ENCODE data around the gene CEP63.
"Not testable (repeated sequence)": the region's sequence is repeated elsewhere in the genome, so short reads cannot be mapped to it uniquely, and the experiment has no call there.

The CEP63 gene

DNA sequence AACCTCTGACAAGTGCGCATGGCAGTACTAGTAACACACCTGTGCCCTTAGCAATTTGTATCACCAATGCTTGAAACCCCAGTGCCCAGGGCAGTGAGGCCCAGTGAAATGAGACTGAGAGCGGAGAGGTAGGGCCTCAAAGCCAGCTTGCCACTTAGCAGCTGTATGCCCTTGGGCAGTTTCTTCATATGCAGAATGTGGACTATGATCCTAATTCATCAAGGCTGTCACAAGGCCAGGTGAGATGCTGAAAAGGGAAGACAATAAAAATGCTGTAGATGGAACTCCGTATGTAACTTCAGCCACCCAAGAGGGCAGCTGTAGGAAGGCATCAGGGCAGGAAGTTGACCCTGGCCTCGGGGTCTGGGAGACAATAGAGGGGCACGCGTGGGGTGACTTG is 90.6 kb downstream of the CEP63 start:
- no peak overlapping the region for H3K4me3 ChIP-seq (ENCODE audit: low read depth, low read length)
- TF ChIP-seq, protein P1, sequence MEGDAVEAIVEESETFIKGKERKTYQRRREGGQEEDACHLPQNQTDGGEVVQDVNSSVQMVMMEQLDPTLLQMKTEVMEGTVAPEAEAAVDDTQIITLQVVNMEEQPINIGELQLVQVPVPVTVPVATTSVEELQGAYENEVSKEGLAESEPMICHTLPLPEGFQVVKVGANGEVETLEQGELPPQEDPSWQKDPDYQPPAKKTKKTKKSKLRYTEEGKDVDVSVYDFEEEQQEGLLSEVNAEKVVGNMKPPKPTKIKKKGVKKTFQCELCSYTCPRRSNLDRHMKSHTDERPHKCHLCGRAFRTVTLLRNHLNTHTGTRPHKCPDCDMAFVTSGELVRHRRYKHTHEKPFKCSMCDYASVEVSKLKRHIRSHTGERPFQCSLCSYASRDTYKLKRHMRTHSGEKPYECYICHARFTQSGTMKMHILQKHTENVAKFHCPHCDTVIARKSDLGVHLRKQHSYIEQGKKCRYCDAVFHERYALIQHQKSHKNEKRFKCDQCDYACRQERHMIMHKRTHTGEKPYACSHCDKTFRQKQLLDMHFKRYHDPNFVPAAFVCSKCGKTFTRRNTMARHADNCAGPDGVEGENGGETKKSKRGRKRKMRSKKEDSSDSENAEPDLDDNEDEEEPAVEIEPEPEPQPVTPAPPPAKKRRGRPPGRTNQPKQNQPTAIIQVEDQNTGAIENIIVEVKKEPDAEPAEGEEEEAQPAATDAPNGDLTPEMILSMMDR (IDR thresholded peaks at IDR 0.05; ENCODE audit: control insufficient read depth, extremely low read depth, insufficient read depth), result no peak
- no peak for DNase-seq (ENCODE audit: low read depth)

DNA sequence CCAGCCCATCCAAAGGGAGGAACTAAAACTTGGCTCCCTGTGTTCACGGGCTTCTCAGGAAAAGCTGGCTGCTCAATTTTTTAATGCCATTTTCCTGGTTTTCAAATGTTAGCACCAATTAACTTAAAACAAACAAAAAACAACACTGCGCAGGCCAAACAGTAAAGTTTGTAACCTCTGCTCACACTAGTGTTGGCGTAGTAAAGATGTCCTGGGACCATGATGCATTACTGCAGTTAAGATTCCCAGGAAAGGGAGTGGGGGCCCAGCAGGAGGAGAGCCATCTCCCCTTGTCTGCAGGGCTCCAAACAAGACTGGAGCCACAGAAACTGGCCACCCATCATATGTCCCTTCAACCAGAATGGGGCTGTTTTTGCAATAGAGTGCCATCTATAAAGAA is 91.0 kb downstream of the CEP63 start:
- H3K4me3 ChIP-seq (ENCODE audit: low read depth, low read length), result no peak overlapping the region
- no peak for DNase-seq (ENCODE audit: low read depth)
- TF ChIP-seq, protein P1 (IDR thresholded peaks at IDR 0.05; ENCODE audit: control insufficient read depth, extremely low read depth, insufficient read depth), result no peak

DNA sequence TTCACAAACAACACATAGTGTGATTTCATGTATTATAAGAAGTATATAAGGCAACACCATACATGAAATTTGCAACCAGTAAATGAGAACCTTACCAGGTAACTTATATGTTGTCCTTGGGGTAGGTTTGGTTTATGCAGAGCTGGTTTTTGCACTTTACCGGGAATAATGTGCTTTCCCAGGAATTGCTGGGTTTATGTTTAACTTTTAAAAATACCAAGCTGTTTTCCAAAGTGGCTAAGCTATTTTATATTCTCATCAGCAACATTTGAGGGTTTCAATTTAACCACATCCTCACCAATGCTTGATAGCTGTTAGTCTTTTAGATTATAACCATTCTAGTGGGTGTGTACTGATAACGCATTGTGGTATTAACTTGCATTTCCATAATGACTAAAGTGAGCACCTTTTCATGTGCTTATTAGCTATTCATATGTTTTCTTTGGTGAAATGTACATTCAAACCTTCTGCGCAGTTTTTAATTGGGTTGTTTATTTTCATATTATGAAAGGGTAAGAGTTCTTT is 93.3 kb downstream of the CEP63 start:
- TF ChIP-seq, protein P1 (IDR thresholded peaks at IDR 0.05; ENCODE audit: control insufficient read depth, extremely low read depth, insufficient read depth), result no peak
- H3K4me3 ChIP-seq (ENCODE audit: low read depth, low read length), result no peak overlapping the region
- no peak for DNase-seq (ENCODE audit: low read depth)

DNA sequence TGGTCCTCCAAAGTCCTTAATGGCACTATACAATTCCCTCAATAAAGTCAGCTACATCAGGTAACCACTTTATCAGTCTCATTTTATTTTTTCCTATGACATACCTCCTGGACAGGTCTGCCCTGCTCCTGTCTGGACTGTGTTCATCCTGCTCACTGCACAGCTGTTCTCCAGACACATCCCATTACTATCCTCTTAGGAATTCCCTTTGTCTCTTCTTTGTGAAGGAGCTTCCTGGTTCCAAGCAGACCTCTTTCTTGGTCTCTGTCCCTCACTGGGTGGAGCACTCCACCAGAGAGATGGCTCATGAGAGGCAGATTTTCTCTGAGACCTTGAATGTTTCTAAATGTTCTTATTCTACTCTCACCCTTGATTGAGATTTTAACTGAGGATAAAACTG is 104.9 kb downstream of the CEP63 start:
- no peak for DNase-seq (ENCODE audit: low read depth)
- no peak overlapping the region for H3K4me3 ChIP-seq (ENCODE audit: low read depth, low read length)
- TF ChIP-seq, protein P1 (IDR thresholded peaks at IDR 0.05; ENCODE audit: control insufficient read depth, extremely low read depth, insufficient read depth), result no peak

DNA sequence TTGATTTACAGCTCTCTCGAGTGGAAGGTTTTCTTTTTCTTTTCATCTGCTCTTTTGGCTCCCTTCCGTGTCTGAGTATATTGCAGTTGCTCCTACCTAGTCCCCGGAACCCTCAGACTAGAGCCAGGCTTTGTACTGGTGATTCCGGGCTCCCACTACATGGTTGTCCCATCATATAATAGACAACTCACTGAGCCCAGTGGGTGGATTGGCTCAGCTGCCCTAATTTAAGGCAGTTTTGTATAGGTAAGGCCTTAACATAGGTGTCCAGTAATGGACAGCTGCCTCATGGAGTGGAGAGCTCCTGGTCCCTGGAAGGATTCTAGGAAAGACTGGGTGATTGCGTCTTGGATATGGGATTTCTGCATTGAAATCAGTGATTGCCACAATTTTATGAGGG is 106.9 kb downstream of the CEP63 start:
- no peak overlapping the region for H3K4me3 ChIP-seq (ENCODE audit: low read depth, low read length)

DNA sequence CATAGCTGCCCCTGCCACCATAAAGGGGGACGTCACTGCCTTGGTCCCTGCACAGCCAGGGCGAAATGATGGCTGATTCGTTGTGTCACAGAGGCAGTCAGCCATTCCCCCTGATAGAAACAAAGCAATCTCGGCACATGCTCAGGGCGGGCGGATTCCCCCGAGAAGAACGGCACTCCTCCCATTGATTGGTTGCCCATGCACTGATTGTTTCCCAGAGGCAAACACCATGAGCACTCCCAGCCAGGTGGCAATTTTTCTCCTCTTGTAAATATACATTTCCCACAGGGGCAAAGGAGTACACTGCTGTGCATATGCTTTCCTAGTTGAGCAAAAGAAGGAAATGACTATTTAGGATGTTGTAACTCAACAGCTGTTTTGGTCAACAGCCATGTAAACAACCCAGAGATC is 108.5 kb downstream of the CEP63 start:
- no peak overlapping the region for H3K4me3 ChIP-seq (ENCODE audit: low read depth, low read length)
- TF ChIP-seq, protein P1 (IDR thresholded peaks at IDR 0.05; ENCODE audit: control insufficient read depth, extremely low read depth, insufficient read depth), result no peak

More for the DNA sequence above, 106.9 kb downstream of the CEP63 start:
- no peak for DNase-seq (ENCODE audit: low read depth)
- TF ChIP-seq, protein P1 (IDR thresholded peaks at IDR 0.05; ENCODE audit: control insufficient read depth, extremely low read depth, insufficient read depth), result no peak

DNA sequence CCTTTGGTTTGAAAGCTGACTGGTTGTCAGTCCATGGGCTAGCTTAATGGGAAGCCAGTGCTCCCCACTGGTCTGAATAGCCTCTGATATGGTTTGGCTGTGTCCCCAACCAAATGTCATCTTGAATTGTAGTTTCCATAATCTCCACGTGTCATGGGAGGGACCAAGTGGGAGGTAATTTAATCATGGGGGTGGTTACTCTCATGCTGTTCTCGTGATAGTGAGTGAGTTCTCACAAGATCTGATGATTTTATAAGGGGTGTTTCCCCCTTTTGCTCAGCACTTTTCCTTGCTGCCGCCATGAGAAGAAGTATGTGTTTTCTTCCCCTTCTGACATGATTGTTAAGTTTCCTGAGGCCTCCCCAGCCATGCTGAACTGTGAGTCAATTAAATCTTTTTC is 109.1 kb downstream of the CEP63 start:
- not testable (repeated sequence) for DNase-seq (ENCODE audit: low read depth); H3K4me3 ChIP-seq (ENCODE audit: low read depth, low read length)

More for the DNA sequence above, 108.5 kb downstream of the CEP63 start:
- no peak for DNase-seq (ENCODE audit: low read depth)
